HepG2 (cell line): ENCODE measurements around the gene PELO. TPM values are rescaled to one million over a fixed set of nuclear protein-coding genes. Genes with fewer than 3 reads are reported as not detected.
A peak's percentile ranks its signal among the peaks of the same experiment; 100 is the strongest.

ENCODE experiments used
- ATAC-seq: fragments of 200-7000 bp; cut with Tn5 transposase; 3 replicates; pipeline ENCODE4 v1.9.1; 2020; ENCODE audit warnings: mild to moderate bottlenecking, moderate library complexity
- BruUV-seq: library from RNA; stranded (reverse); fragments of 400-500 nt; replicated peaks from 2 replicates; lab custom pipeline; 2021; lab: Mats Ljungman, UMichigan
- CTCF ChIA-PET: fragments of 300-600 bp; formaldehyde crosslinking; extraction: SDS; loops from one replicate; lab custom pipeline; 2021; ENCODE audit warnings: low total read pairs, inconsistent platforms, low intra/inter-chr PET ratio; lab: Yijun Ruan, JAX
- POLR2A ChIA-PET: fragments of 350-600 bp; sonication (Branson Sonifier 250); formaldehyde crosslinking; loops from one replicate; lab custom pipeline; 2020; ENCODE audit warnings: antibody characterized with exemption, inconsistent platforms; lab: Yijun Ruan, JAX
- DNase-seq: peaks from one replicate; pipeline ENCODE4 v3.0.0-alpha.2; 2015; ENCODE audit warnings: low spot score
- FAIRE-seq: peaks from 3 replicates; lab custom pipeline; 2011; peaks lifted over from hg19 to GRCh38; lab: Jason Lieb, UNC
- H2AFZ ChIP-seq: one replicate; pipeline ENCODE4 v1.6.1; 2011; ENCODE audit warnings: low read length, inconsistent platforms
- H3K27ac ChIP-seq: fragments of 300-600 bp; 3 replicates; pipeline ENCODE4 v1.8.0; 2011; ENCODE audit warnings: mixed run types, mild to moderate bottlenecking, mixed read lengths, low read length, inconsistent platforms; ENCODE audit not compliant: insufficient read depth; ENCODE audit errors: extremely low read length
- H3K27me3 ChIP-seq, 2 experiments: fragments of 200-600 bp in 1 of 2; 2 replicates in 1 of 2; 3 replicates in 1 of 2; pipeline versions ENCODE4 v1.6.0 to v1.8.0; 2011; ENCODE audit warnings: low read length in 2 of 2, mild to moderate bottlenecking in 2 of 2, moderate library complexity in 2 of 2, inconsistent platforms in 1 of 2; ENCODE audit not compliant: insufficient read depth in 2 of 2, control insufficient read depth in 1 of 2
- H3K36me3 ChIP-seq, 2 experiments: fragments of 200-600 bp in 1 of 2; replicated peaks in 1 of 2; 2 replicates in 1 of 2; 3 replicates in 1 of 2; pipeline versions ENCODE4 v1.5.1 to v1.8.0; 2011; ENCODE audit warnings: low read length in 2 of 2, inconsistent platforms in 1 of 2; ENCODE audit not compliant: insufficient read depth in 2 of 2, control insufficient read depth in 1 of 2
- H3K4me1 ChIP-seq: 2 replicates; pipeline ENCODE4 v1.5.1; 2012; ENCODE audit warnings: low read length, inconsistent platforms; ENCODE audit not compliant: insufficient read depth
- H3K4me2 ChIP-seq: 2 replicates; pipeline ENCODE4 v1.6.0; 2011; ENCODE audit warnings: low read depth, low read length, inconsistent platforms
- H3K4me3 ChIP-seq, 3 experiments: fragments of 200-600 bp in 1 of 3; sonication (generic), shearing (Covaris generic) in 1 of 3; replicated peaks in 1 of 3; 2 replicates each; pipeline ENCODE4 v1.5.1; 2011 to 2016; ENCODE audit warnings: low read length in 3 of 3, inconsistent platforms in 2 of 3, low read depth in 2 of 3, mild to moderate bottlenecking in 2 of 3, control low read depth in 1 of 3, mixed read lengths in 1 of 3; ENCODE audit not compliant: insufficient read depth in 1 of 3
- H3K79me2 ChIP-seq: one replicate; pipeline ENCODE4 v1.6.1; 2011; ENCODE audit warnings: low read length, inconsistent platforms; ENCODE audit not compliant: insufficient read depth
- H3K9ac ChIP-seq: 2 replicates; pipeline ENCODE4 v1.6.0; 2011; ENCODE audit warnings: mild to moderate bottlenecking, low read depth, low read length, inconsistent platforms; ENCODE audit not compliant: insufficient read depth
- H3K9me3 ChIP-seq: 2 replicates; pipeline ENCODE4 v1.5.1; 2012; ENCODE audit warnings: mild to moderate bottlenecking, low read length
- H4K20me1 ChIP-seq: 2 replicates; pipeline ENCODE4 v1.6.0; 2011; ENCODE audit warnings: inconsistent platforms, mild to moderate bottlenecking, low read length, moderate library complexity; ENCODE audit not compliant: insufficient read depth
- CREBL2 ChIP-seq: sonication (generic); formaldehyde crosslinking; IDR thresholded peaks from 2 replicates; pipeline ENCODE4 v1.8.1; 2023; ENCODE audit warnings: missing genetic modification reagents, mild to moderate bottlenecking, borderline replicate concordance
- ELK4 ChIP-seq: sonication (generic); formaldehyde crosslinking; IDR thresholded peaks from 2 replicates; pipeline ENCODE4 v1.9.0; 2021; ENCODE audit warnings: missing genetic modification reagents, borderline replicate concordance
- HDAC2 ChIP-seq: sonication (generic); formaldehyde crosslinking; IDR thresholded peaks from 2 replicates; pipeline ENCODE4 v1.4.0; 2020; ENCODE audit warnings: missing genetic modification reagents
- JUNB ChIP-seq: sonication (generic); formaldehyde crosslinking; IDR thresholded peaks from 2 replicates; pipeline ENCODE4 v1.8.0; 2022; ENCODE audit warnings: missing genetic modification reagents, mild to moderate bottlenecking, borderline replicate concordance
- KDM3A ChIP-seq: IDR thresholded peaks from 2 replicates; pipeline ENCODE4 v1.6.1; 2018; ENCODE audit warnings: low read depth, missing compliant biosample characterization
- MLLT10 ChIP-seq: sonication (generic); formaldehyde crosslinking; IDR thresholded peaks from 2 replicates; pipeline ENCODE4 v1.4.0; 2020; ENCODE audit warnings: missing genetic modification reagents
- POGZ ChIP-seq: sonication (generic); formaldehyde crosslinking; IDR thresholded peaks from 2 replicates; pipeline ENCODE4 v1.4.0; 2020; ENCODE audit warnings: mild to moderate bottlenecking, missing genetic modification reagents
- THAP7 ChIP-seq: sonication (generic); formaldehyde crosslinking; IDR thresholded peaks from 2 replicates; pipeline ENCODE4 v1.8.1; 2023; ENCODE audit warnings: mild to moderate bottlenecking, missing genetic modification reagents
- TRIM24 ChIP-seq: sonication (generic); formaldehyde crosslinking; IDR thresholded peaks from 2 replicates; pipeline ENCODE4 v1.8.0; 2022; ENCODE audit warnings: mild to moderate bottlenecking, missing genetic modification reagents
- ZNF205 ChIP-seq: IDR thresholded peaks from 2 replicates; pipeline ENCODE4 v1.6.1; 2018; ENCODE audit warnings: missing biosample characterization, missing genetic modification reagents
- ZNF282 ChIP-seq: fragments of 450-650 bp; IDR thresholded peaks from 2 replicates; pipeline ENCODE4 v1.6.1; 2018; ENCODE audit not compliant: partially characterized antibody
- ZNF414 ChIP-seq: sonication (generic); formaldehyde crosslinking; IDR thresholded peaks from 2 replicates; pipeline ENCODE4 v1.5.0; 2020; ENCODE audit warnings: missing genetic modification reagents
- ZNF598 ChIP-seq: sonication (generic); formaldehyde crosslinking; IDR thresholded peaks from 2 replicates; pipeline ENCODE4 v1.5.1; 2020; ENCODE audit warnings: mild to moderate bottlenecking, missing genetic modification reagents, borderline replicate concordance
- ZNF749 ChIP-seq: sonication (generic); formaldehyde crosslinking; IDR thresholded peaks from 2 replicates; pipeline ENCODE4 v1.8.0; 2022; ENCODE audit warnings: mild to moderate bottlenecking, missing genetic modification reagents, moderate library complexity, borderline replicate concordance
- WGBS: methylation state at CpG from one replicate; pipeline ENCODE4 v1.1.6; 2017; ENCODE audit warnings: low lambda C conversion rate; 5-methylcytosine and 5-hydroxymethylcytosine counted together
- in situ Hi-C: cut with HindIII; loops from 2 replicates; pipeline ENCODE4 v1.10.0; 2017; ENCODE audit warnings: low pct_unique_long_range_greater_than_20kb; ENCODE audit not compliant: extremely low pct_ligation_motif_present
- intact Hi-C: fragments of 100-400 bp; cut with micrococcal nuclease; formaldehyde crosslinking; loops from one replicate; pipeline ENCODE4 v1.10.0; 2022; ENCODE audit not compliant: unreplicated experiment
- polyA plus RNA-seq, 8 experiments: library from polyadenylated mRNA; depleted of rRNA in 3 of 8; stranded (reverse) in 7 of 8; unstranded in 1 of 8; fragments of >200 nt; fragmentation: Illumina TruSeq in 4 of 8; extraction: Trizol in 4 of 8; gene quantifications; 2 replicates each; pipeline versions ENCODE4 v1.2.1 to v1.2.3, GENCODE V29; 2011 to 2016; ENCODE audit warnings: low read depth in 4 of 8, missing spikeins in 1 of 8, mixed read lengths in 1 of 8; ENCODE audit not compliant: insufficient read depth in 1 of 8
- total RNA-seq, 5 experiments: library from RNA; depleted of rRNA; stranded (reverse); fragments of >200 nt; fragmentation: Illumina TruSeq; extraction: Trizol; gene quantifications; 2 replicates each; pipeline ENCODE4 v1.2.3, GENCODE V29; 2016; ENCODE audit warnings: low read depth in 1 of 5

PELO gene
- total and polyA plus RNA-seq, 2 of the 13 experiments (the other 11 are each of a cell fraction or from before 2014, with no cell fraction given): 19.0 to 23.9 TPM

- WGBS: 78% methylated on average over 6 of the region's 6 CpGs
- Histone ChIP-seq H3K79me2 (peaks cover 85% of the 10 kb centered on the region), H3K27me3 (no peaks in the 10 kb centered on the region; a peak in 1 of 5 replicates), H4K20me1 (peaks cover 37% of the 10 kb centered on the region), H3K9me3 (no peaks in the 10 kb centered on the region), H3K4me1 (peaks cover 54% of the 10 kb centered on the region), H3K36me3 (peaks cover 0 to 20% of the 10 kb centered on the region in 2 experiments; a peak in 2 of 5 replicates), H3K27ac (no peak overlapping the region), H3K4me3 (peak overlapping the region; percentile 30 to 86 (median 66); a peak in 5 of 6 replicates), H3K4me2 (peak overlapping the region; percentile 94), H2AFZ (no peak overlapping the region), H3K9ac (peak overlapping the region; percentile 86; the same call in 1 of the 2 replicates)
- DNase-seq (no peak), FAIRE-seq (no peak), ATAC-seq (no peak)
- TF ChIP-seq ZNF205 (CRISPR knock-in tag): no peak
- no peak for TF ChIP-seq MLLT10 (CRISPR knock-in tag)
- TF ChIP-seq KDM3A: no peak
- no peak for TF ChIP-seq HDAC2 (CRISPR knock-in tag)
- in situ Hi-C loops (no loop called here), intact Hi-C loops (no loop called here)
- BruUV-seq: no TSS peak
- ChIA-PET CTCF (no interaction called here), POLR2A (no interaction called here)
These were observed 15.2 kb downstream of the PELO start for GRCh38 chr5:52802974-52803336.

GRCh38 chr5:52804387-52804791 is 16.7 kb downstream of the PELO start:
- no peak overlapping the region for H3K9ac ChIP-seq
- no peak overlapping the region for H3K4me3 ChIP-seq
- TF ChIP-seq ZNF598 (CRISPR knock-in tag): no peak
- TF ChIP-seq THAP7: no peak
- no peak for TF ChIP-seq ZNF282
- TF ChIP-seq ZNF749 (CRISPR knock-in tag): no peak
- no peak for TF ChIP-seq ELK4 (CRISPR knock-in tag)
- no peak for TF ChIP-seq JUNB (CRISPR knock-in tag)
- no peak for TF ChIP-seq ZNF414
- TF ChIP-seq POGZ (CRISPR knock-in tag): no peak
- no peak for TF ChIP-seq TRIM24
- no peak for TF ChIP-seq CREBL2 (CRISPR knock-in tag)
- H3K79me2 ChIP-seq: peaks cover 76% of the 10 kb centered on the region
- H3K4me1 ChIP-seq: peaks cover 59% of the 10 kb centered on the region
- peak overlapping the region; percentile 34; the same call in 1 of the 2 replicates for H3K4me2 ChIP-seq
- intact Hi-C loops (no loop called here), in situ Hi-C loops (no loop called here)
- peaks cover 37% of the 10 kb centered on the region for H4K20me1 ChIP-seq
- no peak overlapping the region for H3K27ac ChIP-seq
- H3K36me3 ChIP-seq: peaks cover 0 to 20% of the 10 kb centered on the region in 2 experiments; a peak in 2 of 5 replicates
- CTCF ChIA-PET: no interaction called here
- POLR2A ChIA-PET: no interaction called here
- FAIRE-seq (no peak), DNase-seq (no peak), ATAC-seq (no peak)
- no peaks in the 10 kb centered on the region; a peak in 1 of 5 replicates for H3K27me3 ChIP-seq
- 95% methylated on average over 2 of the region's 2 CpGs for WGBS
- BruUV-seq: no TSS peak
- no peaks in the 10 kb centered on the region for H3K9me3 ChIP-seq
- no peak overlapping the region for H2AFZ ChIP-seq
